Tibial nerve (tissue), 4 donors: ENCODE data around the gene ATF5.

ENCODE experiments used
- EP300 ChIP-seq, 2 donors: sonication (generic); formaldehyde crosslinking; IDR thresholded peaks; one replicate each; pipeline ENCODE4 v1.6.1; 2017; ENCODE audit warnings: antibody characterized with exemption in 2 of 2, mild to moderate bottlenecking in 1 of 2
- POLR2A ChIP-seq, 2 donors: fragments of 450-650 bp; IDR thresholded peaks; one replicate each; pipeline ENCODE4 v1.6.1; 2017; ENCODE audit warnings: antibody characterized with exemption in 2 of 2, mild to moderate bottlenecking in 2 of 2, moderate library complexity in 2 of 2
- TF ChIP-seq, protein P1 (sequence below), 5 experiments: fragments of 200-600 bp in 3 of 5; fragments of 450-650 bp in 2 of 5; sonication (generic) in 3 of 5; IDR thresholded peaks; one replicate each; pipeline ENCODE4 v1.5.1; 2016 to 2019; ENCODE audit warnings: antibody characterized with exemption in 5 of 5, mild to moderate bottlenecking in 3 of 5, moderate library complexity in 2 of 5

DNA sequence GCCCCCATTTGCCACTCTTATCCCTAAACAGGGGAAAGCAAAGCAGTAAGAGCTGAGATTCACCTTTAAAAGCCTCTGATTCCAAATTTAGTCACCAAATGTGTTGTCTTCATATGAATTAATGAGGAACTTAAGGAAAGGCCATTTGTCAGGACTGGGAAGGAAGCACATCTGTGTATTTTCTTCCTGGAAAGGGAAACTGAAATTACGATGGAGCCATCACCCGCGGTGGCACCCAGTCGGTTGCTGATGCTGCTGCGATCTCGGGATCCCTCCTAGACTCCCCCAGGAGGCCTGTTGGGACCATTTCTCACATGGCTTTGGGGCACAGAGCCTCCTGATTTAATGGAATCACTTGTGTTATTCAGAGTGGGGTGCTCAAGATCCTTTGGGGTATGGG lies 24.9 kb upstream of the ATF5 start:
- TF ChIP-seq POLR2A (IDR thresholded peaks at IDR 0.05): no peak
- TF ChIP-seq, protein P1, sequence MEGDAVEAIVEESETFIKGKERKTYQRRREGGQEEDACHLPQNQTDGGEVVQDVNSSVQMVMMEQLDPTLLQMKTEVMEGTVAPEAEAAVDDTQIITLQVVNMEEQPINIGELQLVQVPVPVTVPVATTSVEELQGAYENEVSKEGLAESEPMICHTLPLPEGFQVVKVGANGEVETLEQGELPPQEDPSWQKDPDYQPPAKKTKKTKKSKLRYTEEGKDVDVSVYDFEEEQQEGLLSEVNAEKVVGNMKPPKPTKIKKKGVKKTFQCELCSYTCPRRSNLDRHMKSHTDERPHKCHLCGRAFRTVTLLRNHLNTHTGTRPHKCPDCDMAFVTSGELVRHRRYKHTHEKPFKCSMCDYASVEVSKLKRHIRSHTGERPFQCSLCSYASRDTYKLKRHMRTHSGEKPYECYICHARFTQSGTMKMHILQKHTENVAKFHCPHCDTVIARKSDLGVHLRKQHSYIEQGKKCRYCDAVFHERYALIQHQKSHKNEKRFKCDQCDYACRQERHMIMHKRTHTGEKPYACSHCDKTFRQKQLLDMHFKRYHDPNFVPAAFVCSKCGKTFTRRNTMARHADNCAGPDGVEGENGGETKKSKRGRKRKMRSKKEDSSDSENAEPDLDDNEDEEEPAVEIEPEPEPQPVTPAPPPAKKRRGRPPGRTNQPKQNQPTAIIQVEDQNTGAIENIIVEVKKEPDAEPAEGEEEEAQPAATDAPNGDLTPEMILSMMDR (IDR thresholded peaks at IDR 0.05): no peak
- TF ChIP-seq EP300 (IDR thresholded peaks at IDR 0.05): no peak
